ENCODE data around the gene ST8SIA5.

The ST8SIA5 gene

DNA sequence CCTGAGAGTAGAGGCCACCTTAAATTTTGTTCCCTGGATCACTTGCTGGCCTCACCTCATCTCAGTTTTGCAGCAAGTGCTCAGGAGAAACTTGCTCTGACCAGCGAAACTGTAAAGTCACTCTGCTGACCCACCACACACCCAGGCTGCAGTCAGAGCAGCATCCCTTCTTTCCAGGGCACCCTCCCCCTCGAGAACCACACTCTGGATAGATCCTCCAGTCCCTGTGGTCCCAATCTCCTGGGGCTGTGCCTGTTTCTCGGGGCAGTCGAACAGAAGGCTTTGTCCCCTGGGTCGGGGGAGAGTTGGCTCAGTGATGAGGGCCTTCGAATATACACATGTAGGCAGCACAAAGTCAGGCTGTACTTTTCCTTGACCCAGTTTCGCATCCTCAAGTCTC is 18.4 kb downstream of the ST8SIA5 start:
- DNase-seq, result no peak

DNA sequence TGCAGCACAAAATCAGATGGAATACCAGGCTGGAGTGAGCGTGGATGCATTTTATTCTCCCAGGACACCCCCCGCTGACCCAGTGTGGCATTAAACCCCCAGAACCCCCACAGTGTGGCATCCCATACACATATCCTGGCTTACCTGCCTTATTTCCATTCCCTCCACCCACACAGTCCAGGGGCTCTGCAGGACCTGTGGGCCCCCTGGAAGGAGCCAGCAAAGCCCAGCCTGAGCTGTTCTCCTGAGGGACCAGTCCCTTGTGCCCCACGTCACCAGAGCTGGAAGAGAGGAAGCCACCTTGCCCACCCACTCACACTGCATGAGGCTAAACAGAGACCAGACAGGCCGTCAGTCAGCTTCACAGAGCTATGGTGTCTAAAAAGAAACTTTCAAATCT is 20.1 kb downstream of the ST8SIA5 start:
- DNase-seq, result no peak

DNA sequence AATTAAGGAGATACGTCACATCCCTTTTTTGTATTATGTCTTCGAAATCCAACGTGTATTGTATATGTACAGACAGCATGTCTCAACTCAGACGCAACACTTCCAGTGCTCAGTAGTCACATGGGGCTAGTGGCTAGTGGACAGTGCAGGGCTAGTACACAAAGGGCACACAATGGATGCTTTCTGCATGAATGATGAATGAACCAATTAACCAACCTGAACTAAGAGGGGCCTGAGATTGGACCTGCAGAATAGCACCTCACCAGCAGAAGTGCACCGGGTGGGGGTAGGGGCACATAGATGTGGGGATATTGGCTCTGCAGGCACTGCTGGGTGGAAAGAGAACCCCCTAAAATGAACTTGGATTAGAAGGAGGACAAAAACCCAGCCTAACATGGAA is 20.7 kb downstream of the ST8SIA5 start:
- no peak for DNase-seq

DNA sequence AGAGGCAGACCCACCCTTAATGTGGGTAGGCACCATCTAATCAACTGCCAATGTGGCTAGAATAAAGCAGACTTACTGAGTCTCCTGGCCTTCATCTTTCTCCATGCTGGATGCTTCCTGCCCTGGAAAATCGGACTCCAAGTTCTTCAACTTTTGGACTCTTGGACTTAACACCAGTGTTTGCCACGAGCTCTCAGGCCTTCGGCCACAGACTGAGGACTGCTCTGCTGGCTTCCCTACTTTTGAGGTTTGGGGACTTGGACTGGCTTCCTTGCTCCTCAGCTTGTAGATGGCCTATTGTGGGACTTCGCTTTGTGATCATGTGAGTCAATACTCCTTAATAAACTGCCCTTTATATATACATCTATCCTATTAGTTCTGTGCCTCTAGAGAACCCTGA is 21.9 kb downstream of the ST8SIA5 start:
- DNase-seq, result no peak

DNA sequence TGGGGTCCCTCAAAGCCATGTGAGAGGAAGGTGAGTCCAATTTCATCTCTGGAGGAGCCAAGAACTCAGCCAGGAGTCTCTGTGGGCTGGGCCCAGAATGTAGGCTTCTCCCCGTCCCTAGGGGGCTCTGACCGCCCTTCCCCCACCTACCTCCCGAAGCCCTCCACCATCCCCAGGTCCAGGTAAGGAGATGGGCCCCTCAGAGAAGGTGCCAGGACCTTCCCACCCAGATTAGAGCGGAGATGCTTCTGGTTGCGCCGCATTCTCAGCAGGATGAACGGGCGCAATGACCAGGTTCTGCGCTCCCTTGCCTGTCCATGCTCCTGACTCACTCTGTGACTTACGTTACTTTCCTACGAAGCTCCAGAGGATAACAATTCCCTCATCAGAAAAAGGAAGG is 23.0 kb downstream of the ST8SIA5 start:
- no peak for DNase-seq

DNA sequence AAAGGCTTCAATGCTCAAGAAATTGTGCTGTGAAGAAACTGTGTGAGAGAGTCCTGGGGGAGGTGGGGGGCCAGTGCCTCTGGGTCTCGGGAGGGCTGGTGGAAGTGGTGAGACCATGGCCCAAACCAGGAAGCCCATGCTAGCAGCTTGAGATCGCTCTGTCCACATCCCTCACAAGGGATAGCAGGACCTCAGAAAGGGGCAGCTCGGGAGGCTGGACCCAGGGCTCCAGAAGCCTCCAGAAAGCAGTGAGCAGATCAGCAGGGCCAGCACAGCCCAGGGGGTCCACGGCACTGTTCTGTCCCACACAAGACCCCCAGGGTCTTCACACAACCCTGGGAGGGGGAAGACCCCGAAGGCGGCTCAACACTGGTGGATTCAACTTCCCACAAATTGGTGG is 24.1 kb downstream of the ST8SIA5 start:
- DNase-seq, result no peak

DNA sequence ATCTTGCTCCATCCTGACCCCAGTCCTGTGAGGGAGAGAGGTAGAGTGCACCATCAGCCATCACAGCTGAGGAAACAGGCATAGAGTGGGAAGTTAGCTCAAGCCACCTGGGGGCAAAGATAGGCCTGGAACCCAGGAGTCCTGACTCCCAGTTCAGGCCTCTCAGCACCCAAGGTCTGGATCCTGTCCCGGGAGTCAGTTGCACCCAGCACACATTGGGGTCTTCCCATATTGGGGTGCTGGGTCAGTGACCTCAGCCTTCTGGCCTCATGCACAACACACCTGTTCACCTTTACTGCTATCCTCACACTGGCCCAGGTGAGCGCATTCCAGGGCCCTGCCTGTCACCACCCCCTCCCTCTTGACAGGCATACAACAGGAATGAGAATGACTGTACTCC is 24.7 kb downstream of the ST8SIA5 start:
- no peak for DNase-seq

DNA sequence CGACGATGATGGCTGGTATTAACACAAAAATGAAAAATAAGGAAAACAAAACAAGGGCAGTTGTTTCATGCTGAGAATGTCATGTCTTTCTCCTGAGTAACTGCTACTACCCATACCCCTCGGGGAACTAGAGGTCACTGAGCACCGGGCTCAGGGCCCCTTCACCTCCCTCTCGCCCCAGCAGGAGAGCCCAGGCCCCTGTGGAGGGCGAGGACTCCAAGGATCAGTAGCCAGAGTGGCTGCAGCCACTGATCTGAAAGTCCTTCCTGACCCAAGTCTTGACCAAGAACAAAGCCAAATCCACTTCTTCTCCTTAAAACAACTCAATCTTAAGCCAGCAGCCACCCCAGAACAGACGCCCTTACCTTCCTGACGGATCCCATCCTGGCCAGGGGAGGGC is 25.5 kb downstream of the ST8SIA5 start:
- DNase-seq, result no peak

DNA sequence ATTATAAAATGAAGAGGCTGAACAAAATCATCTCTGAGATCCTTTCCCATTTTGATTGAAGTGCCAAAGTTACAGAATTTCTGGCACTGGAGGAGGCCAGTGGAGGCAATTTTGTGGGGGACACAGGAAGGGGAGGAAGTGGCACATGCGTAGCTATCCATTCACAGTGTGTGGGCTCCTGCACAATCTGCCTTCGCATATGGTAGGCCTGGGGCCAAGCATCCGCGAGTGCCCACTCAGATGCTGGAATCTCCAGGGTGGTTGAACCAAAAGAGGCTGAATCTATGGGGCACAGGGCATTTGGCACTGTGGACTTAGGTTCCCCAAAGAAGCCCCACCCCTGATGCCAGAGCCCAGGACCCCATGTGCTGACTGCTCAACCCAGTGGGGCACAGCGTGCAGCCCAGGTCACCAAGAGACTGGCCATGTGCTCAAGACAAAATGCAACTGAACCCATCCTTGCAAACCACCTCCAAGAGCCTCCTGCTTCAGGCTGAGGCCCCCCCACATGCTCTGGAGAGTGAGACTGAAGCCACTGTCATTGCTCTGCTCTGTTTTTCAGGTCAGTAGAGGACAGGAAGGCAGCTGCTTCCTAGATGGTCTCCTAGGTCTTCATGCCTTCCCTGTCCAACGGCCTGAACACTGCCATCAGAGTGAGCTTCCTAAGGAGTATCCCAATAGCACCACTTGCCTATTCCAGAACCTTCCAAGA is 28.5 kb downstream of the ST8SIA5 start:
- no peak for DNase-seq

DNA sequence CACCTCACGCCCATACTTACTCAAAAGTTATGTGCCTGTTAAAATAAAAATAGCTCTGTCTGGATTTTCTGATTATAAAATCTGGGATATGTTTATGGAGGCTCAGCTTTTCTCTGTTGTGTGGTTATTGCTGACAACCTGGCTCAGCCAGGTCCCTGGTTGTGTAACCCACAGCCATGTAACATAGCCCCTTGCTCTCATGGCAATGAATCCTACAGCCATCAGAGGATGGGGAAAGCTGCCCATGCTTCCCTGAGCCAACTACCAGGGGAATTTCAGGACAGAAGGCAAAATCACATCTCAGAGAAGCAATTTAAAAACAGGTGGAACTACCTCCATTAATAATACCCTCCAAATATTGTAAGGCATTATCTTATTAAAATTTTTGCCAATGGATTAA is 29.7 kb downstream of the ST8SIA5 start:
- no peak for DNase-seq

DNA sequence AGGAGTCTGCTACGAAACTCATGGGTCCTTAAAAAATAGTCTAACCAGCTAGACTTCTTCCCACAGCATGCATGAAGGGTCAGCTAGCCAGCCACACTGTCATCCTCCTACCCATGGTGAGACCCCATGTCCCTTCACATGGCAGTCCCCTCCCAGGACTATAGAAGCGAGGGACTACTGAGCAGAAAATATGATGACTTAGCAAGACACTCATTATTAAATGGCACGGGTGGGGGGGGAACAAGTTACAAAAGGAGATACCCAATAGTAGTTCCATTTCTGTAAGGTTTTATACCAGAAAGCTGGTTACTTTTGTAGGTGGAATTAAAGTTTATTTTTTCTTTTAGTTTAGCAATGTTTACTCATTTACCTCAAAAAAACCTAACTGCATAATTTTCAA is 31.5 kb downstream of the ST8SIA5 start:
- no peak for DNase-seq

DNA sequence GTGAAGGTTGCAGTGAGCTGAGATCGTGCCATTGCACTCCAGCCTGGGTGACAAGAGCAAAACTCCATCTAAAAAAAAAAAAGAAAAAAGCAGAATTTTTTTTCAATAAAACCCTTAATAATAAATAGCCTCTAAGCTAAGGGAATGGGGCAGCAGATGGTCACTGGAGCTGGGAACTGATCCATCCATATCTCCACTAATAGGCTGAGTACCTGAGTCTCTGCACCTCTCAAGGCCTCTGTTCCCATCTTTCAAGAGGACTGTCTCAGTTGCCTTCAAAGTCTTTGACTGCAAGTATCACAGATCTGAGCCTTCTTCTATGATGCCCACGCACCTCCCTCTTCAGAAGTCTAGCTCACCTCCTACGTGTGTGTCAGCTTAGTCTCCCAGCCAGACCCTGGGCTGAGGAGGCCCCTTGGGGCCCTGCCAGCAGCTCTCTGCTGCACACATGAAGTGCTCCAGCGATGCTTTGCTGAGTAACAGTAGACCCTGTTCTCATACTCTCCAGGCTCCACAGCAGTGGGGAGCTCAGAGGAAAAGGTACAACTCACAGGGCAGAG is 32.9 kb downstream of the ST8SIA5 start:
- no peak for DNase-seq

DNA sequence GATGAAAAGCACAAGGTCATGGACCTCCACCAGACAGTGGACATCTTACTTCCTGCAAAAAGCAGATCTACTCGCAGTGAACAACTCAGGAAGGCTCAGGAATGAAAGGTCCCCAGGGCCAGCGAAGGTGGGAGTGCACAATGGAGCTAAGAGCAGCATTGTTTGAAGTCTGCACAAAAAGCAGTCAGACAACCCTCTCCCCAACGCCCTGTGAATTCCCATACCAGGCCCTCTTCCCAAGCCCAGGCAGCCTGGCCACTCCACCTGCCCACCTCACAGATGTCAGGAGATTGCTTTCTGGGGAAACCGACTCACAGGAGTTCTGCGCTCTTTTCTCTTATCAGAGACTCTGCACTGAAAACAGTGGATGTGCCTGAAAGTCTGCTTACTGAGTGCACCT is 34.8 kb downstream of the ST8SIA5 start:
- no peak for DNase-seq

DNA sequence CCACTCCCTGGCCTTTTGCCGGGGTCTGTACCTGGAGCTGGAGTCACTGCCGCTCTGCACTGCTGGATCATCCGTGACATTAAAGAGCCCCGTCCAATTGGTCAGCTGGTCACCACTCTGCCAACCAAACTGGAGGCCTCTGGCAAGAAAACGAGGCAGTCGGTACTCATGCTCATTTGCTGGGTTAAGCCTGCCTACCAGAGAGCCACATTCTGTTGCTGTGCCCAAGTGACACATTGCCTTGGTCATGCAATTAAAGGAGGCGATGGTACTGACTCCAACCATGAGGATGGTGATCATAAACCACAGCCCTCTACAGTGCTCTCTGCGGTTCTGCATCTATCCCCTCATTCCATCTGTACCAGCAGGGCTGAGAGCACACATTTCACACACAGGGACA is 35.5 kb downstream of the ST8SIA5 start:
- DNase-seq, result no peak

DNA sequence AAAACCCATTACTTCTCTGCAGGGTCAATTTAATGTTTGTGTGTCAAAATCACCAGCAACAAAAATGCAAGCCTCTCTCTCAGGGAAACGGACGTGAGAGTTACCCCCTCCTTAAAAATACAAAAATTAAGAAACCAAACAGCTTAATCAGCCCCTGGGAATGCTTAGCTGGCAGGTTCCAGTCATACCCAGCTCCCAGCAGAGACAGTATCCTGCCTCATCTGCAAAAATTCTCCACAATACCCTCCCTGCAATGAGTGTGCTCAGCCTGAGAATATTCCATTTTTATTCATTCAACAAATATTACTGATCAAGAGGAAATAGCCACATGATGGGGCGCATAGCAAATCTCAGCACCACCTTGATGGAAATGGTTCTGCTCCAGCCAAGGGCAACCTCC is 36.3 kb downstream of the ST8SIA5 start:
- no peak for DNase-seq

DNA sequence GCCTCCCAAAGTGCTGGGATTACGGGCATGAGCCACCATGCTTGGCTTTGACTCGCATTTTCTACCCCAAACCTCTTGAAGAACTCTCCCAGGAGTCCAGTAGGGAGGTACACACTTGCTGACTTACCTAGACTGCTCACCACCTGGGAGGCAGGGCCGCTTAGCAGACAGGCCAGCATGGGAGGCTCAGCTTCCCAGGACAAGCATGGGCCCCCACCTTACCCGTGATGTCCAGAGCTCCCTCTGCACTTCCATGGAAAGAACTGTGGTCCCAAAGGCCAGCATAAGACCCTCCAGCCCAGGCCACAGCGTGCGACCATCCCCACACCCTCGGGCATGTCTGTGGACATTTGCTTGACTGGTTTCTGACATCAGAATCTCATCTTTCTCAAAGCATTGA is 36.8 kb downstream of the ST8SIA5 start:
- DNase-seq, result no peak

DNA sequence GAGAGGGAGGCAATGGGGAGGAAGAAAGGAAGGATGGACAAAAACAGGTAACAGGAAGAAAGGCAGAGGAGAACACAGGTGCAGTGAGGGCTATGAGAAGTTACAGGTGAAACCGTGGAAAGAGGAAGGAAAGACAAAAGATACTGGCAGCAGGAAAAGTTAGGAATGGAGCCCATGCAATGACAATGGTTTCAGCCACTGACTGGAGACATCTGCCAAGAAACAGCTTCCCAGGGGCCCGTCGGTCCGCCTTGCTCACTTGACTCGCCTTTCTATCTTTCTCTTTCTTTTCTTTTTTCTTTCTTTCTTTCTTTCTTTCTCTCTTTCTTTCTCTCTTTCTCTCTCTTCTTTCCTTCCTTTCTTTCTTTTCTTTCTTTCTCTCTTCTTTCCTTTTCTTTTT is 37.5 kb downstream of the ST8SIA5 start:
- no peak for DNase-seq

DNA sequence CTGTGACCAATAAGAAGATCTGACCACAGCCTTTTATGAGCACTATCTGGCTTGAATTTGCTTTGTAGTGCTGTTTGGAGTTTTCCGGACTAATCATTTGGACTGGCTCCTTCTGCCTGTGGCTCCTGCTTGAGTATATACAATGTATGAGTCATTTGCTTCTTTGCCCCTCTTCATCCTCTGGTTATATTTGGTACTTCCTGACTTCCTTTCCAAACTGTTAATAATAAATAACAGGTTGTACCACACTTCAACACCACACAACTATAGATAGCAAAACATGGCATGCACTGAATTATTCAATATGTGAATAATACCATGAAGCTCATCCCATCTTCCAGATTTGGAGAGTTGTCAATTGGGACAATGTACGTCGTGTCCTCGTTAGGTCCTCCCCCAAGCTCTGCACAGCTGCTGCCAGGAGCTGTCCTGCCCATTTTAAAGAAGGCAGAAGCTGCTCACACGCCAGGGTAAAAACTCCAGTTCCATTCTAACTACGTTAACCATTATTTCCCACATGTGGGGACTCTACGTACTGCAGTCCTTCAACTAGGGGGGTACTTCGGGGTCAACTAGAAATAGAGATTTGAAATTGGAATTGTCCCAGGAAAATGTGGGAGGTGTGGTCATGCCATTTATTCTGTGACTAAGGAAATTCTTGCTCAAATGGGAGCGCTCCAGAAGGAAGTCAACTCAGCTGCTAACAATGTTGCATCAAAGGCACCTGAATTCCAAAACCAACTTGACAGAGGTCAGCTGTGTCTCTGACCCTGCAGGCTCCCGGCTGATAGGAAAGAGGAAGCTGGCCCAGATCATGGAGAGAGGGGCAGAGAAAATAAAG is 38.1 kb downstream of the ST8SIA5 start:
- DNase-seq, result no peak

DNA sequence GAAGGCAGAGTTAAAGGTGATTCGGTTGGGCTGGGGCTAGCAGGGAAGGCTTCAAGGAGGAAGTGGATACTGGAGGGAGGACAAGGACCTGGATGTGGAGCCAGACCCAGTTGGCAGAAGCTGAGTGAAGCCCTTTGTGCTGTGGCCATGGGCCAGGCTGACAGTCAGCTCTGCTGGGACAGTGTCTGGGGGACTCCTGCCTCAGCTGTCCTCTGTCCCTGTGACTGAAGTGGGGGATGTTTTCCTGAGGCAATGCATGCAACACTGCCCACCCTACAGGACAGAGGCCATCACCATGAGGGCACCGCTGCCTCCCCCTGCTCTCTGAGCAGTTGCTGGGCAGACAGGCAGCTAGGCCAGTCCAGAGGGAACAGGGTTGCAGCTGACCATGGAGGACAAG is 40.0 kb downstream of the ST8SIA5 start:
- DNase-seq, result no peak

DNA sequence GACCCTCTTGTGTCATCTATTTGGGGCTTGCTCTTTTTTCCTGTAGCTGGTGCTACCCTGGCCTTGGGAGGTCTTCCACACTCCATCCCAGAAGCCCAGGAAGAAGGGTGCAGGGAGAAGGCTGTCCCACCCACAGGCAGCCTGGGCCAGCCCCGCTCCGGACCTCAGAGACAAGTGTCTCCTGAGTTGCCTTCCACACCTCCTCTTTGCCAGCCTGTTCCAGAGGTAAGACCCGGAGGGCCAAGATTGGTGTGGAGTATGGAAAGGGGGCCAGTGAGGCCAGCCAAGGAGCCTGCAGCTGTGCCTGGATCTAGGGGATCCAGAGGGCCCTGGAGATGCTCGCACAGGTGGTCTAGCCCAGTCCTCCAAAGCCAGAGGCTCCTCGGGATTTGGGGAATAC is 40.5 kb downstream of the ST8SIA5 start:
- DNase-seq, result no peak

DNA sequence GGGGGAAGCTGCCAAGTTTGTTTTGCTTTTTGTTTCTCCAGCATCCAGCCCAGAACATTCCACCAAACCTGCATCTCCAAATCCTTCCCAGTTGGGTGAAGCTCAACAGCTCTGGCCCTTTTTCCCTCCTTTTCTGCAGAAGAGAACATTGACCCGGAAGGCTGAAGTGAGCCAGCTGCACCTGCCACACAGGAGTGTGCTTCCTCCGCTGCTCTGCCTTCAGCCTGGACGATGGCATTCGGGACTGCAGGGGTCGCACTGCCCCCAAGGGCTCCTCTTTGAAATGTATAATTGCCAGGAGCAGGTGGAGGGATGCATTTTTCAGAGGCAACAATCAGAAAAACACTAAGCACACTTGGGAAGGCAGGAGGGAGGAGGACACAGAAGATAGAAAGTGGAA is 41.8 kb downstream of the ST8SIA5 start:
- no peak for DNase-seq

DNA sequence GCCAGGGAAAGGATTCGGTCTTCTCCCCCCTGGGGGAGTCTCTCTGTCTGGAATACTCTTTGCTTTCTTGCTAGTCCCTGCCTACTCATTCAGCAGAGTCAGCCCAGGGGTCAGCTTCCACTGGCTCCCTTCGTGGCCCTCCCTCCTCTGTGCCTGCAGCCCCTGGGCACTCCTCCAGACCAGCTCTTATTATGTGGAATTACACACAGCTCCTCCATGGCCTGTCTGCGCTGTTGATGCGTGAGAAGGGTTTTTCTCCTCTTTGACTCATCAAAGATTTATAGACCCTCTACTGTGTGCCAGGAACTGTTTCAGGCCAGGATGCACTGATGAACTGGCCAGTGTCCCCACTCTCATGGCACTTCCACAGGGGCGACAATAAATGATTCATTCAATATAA is 44.4 kb downstream of the ST8SIA5 start:
- DNase-seq, result no peak

DNA sequence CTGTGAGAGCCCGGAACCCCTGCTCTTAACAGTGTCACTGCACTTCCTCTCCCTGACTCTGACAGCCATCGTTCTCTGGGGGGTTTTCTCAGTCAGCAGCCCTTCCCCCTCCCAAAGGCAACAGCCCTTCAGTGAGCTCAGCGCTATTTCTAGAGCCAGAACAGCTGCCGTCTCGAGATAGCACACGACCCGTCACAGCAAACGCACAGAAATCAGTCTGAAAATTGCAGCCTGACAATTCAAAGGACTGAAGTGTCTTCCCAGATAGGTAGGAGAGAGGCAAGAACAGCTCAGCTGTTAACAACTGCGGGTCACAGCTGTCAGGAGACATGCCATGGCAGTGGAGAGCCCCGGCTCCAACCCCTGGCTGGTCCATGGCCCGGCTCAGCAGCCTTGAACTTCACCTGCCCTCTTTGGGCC is 45.4 kb downstream of the ST8SIA5 start:
- DNase-seq, result no peak

DNA sequence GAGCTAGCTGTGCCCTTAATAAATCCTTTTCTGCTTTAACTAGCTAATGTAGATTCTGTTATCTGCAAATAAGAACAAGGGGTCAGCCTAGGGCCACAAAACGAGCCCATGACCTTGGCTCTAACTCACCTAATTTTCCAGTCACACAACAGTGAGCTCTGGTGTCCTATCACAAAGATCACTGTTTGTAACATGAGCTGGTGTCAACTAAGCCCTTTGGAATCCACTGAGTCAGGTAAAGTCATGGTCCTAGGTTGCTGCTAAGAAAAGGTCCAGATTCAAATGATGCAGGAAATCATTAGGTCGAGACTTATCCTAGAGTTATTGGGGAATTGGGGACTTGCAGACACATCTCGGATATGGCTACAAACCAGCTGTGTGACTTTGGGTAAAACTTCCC is 49.9 kb downstream of the ST8SIA5 start:
- no peak for DNase-seq

All from cortex of kidney (tissue), 1 donor.